GM18951 (cell line): ENCODE data around the gene PCP2.

ENCODE experiments used
- POLR2A ChIP-seq: IDR thresholded peaks from 4 replicates; pipeline ENCODE4 v1.6.1; 2011; ENCODE audit warnings: mild to moderate bottlenecking; ENCODE audit not compliant: insufficient read length, insufficient read depth; ENCODE audit errors: extremely low read depth
- in situ Hi-C: fragments of 300-500 bp; cut with MboI; formaldehyde crosslinking; loops from one replicate; pipeline ENCODE4 v1.12.0; 2022; ENCODE audit warnings: low sequenced_read_pairs, mixed read lengths, inconsistent platforms; ENCODE audit not compliant: unreplicated experiment

The PCP2 gene

GRCh38 chr19:7652061-7652641 lies 18.6 kb upstream of the PCP2 start:
- in situ Hi-C loops: no loop called here
- TF ChIP-seq POLR2A: no peak

DNA sequence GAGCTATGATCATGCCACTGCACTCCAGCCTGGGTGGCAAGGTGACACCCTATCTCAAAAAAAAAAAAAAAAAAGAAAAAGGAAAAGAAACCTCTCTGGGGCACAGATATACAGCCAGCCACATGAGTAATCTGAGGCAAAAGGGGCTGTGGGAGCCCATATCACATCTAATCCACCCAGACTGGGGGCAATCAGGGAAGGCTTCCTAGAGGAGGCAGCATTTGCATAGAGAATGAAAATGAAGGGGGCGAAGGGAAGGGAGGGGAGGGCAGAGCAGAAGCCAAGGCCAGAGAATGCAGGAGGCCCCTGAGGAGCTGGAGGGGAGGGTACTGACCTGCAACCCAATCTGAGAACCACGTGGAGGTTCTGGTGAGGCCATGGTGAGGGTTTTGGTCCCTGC lies 16.6 kb upstream of the PCP2 start:
- no peak for TF ChIP-seq POLR2A
- in situ Hi-C loops: no loop called here

DNA sequence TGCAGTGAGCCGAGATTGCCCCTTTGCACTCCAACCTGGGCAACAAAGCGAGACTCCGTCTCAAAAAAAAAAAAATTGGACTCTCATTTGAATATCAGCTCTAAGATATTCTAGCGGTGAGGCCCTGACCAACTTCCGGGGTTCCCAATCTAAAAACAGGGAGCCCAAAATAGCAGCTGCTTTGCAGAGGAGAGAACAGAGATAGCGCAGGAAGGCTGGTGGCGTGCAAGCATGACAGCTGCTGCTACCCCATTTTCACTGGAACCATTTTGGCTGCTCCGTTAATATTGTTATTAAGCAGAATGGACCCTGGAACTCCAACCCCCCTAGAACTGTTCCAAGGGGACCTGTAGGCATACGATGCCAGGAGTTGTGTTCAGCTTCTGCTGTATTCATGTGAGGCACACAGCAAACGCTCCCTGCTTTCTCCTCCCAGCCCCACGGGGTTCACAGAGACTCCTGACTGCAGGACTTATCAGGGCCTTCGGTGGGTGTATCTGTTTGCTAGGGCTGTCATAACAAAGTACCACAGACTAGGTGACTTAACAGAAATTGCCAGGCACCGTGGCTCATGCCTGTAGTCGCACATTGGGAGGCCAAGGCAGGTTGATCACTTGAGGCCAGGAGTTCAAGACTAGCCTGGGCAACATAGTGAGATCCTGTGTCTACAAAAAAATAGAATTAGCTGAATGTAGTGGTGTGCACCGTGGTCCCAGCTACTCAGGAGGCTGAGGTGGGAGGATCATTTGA lies 14.9 kb upstream of the PCP2 start:
- in situ Hi-C loops: loop anchor here (10.0 kb wide), 1 partner anchor 156 kb away; no protein-coding TSS in a partner anchor

DNA sequence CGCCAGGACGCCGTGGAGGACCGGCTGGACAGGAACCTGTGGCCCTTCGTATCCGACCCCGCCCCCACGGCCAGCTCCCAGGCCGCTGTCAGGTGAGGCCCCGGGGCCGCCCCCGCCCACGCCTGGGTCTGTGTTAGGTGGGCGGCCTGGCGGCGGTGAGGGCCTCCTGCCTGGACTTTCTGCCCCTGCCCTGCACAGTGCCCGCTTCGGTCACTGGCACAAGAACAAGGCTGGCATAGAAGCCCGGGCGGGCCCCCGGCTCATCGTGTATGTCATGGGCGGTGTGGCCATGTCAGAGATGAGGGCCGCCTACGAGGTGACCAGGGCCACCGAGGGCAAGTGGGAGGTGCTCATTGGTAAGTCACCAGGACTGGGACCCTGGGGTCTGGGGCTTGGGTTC lies 13.6 kb upstream of the PCP2 start:
- in situ Hi-C loops: loop anchor here (10.0 kb wide), 1 partner anchor 158 kb away; no protein-coding TSS in a partner anchor
- TF ChIP-seq POLR2A: no peak

More for the DNA sequence above, 14.9 kb upstream of the PCP2 start:
- TF ChIP-seq POLR2A: no peak

DNA sequence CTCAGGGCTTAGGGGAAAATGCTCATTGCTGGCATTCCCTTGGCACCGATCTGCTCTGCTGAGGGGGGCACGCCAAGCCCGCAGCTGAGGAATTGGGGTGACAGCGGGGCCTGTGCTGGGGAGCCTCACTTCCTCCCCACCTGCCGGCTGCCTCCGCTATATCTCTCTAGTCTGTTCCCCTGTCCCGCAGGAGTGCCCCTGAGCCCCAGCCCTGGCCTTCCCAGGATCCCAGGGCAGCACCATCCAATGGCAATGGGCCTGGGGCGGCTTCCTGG lies 12.8 kb upstream of the PCP2 start:
- no peak for TF ChIP-seq POLR2A
- in situ Hi-C loops: loop anchor here (10.0 kb wide), 1 partner anchor 158 kb away; no protein-coding TSS in a partner anchor

- TF ChIP-seq POLR2A: no peak
- in situ Hi-C loops: loop anchor here (10.0 kb wide), 1 partner anchor 159 kb away; no protein-coding TSS in a partner anchor
Measured at GRCh38 chr19:7645656-7646425, 12.3 kb upstream of the PCP2 start.

DNA sequence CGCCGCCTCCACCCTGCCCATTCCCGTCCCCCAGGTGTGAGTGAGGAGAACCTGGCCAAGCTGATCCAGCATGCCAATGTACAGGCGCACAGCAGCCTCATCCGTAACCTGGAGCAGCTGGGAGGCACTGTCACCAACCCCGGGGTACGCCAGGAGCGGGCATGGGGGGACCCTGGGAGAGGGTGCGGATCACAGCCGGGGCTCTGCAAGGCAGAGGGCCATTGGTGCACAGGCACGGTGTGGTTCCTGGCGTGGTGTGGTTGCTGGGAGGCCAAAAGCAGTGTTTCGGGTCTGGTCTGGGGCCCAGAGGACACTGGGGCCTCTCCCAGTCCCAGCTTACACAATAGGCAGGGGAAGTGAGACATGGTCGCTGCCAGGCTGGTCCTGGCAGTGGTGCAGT lies 11.6 kb upstream of the PCP2 start:
- no peak for TF ChIP-seq POLR2A
- in situ Hi-C loops: loop anchor here (10.0 kb wide), 1 partner anchor 160 kb away; no protein-coding TSS in a partner anchor

GRCh38 chr19:7644550-7644877 lies 11.0 kb upstream of the PCP2 start:
- in situ Hi-C loops: loop anchor here (10.0 kb wide), 1 partner anchor 160 kb away; no protein-coding TSS in a partner anchor
- no peak for TF ChIP-seq POLR2A

GRCh38 chr19:7643629-7644549 lies 10.4 kb upstream of the PCP2 start:
- in situ Hi-C loops: loop anchor here (10.0 kb wide), 1 partner anchor 161 kb away; no protein-coding TSS in a partner anchor

GRCh38 chr19:7643031-7643415 lies 9.5 kb upstream of the PCP2 start:
- in situ Hi-C loops: loop anchor here (10.0 kb wide), 1 partner anchor 162 kb away; no protein-coding TSS in a partner anchor
- TF ChIP-seq POLR2A: no peak

- in situ Hi-C loops: loop anchor here (10.0 kb wide), 1 partner anchor 162 kb away; no protein-coding TSS in a partner anchor
Measured at GRCh38 chr19:7642295-7643030, 8.9 kb upstream of the PCP2 start.

More at GRCh38 chr19:7642295-7643030, 8.9 kb upstream of the PCP2 start:
- no peak for TF ChIP-seq POLR2A
